HepG2 (cell line): ENCODE measurements around the gene SPCS2. TPM values are rescaled to one million over a fixed set of nuclear protein-coding genes. Genes with fewer than 3 reads are reported as not detected.
A peak's percentile ranks its signal among the peaks of the same experiment; 100 is the strongest.

Source experiments
- DDIT3 ChIP-seq: sonication (generic); formaldehyde crosslinking; IDR thresholded peaks from 2 replicates; pipeline ENCODE4 v1.4.0; 2020; ENCODE audit warnings: mild to moderate bottlenecking, missing genetic modification reagents
- GABPB1 ChIP-seq: IDR thresholded peaks from 2 replicates; pipeline ENCODE4 v1.6.1; 2016; ENCODE audit warnings: mild to moderate bottlenecking, missing genetic modification reagents, moderate library complexity, missing compliant biosample characterization
- HNF1A ChIP-seq, 2 experiments: sonication (generic) in 1 of 2; formaldehyde crosslinking in 1 of 2; IDR thresholded peaks; 2 replicates each; pipeline versions ENCODE4 v1.4.0 to v1.6.1; 2016 to 2020; ENCODE audit warnings: borderline replicate concordance in 1 of 2, low read depth in 1 of 2, mild to moderate bottlenecking in 1 of 2, missing genetic modification reagents in 1 of 2
- HNF1B ChIP-seq: sonication (generic); formaldehyde crosslinking; IDR thresholded peaks from 2 replicates; pipeline ENCODE4 v1.5.1; 2020; ENCODE audit warnings: mild to moderate bottlenecking, moderate library complexity, missing genetic modification reagents
- RBM22 ChIP-seq: fragments of 200-400 bp; formaldehyde crosslinking; optimal IDR thresholded peaks from 2 replicates; pipeline ENCODE3; 2017; ENCODE audit warnings: mild to moderate bottlenecking, low read length, moderate library complexity
- RNF2 ChIP-seq: fragments of 450-650 bp; conservative IDR thresholded peaks from 2 replicates; pipeline ENCODE4 v1.6.1; 2016; ENCODE audit warnings: low read depth
- TFDP1 ChIP-seq: IDR thresholded peaks from 2 replicates; pipeline ENCODE4 v1.6.1; 2016; ENCODE audit warnings: missing compliant biosample characterization, missing genetic modification reagents, borderline replicate concordance
- ZBTB25 ChIP-seq: IDR thresholded peaks from 2 replicates; pipeline ENCODE4 v1.6.1; 2018; ENCODE audit warnings: missing genetic modification reagents
- ZBTB37 ChIP-seq: sonication (generic); formaldehyde crosslinking; IDR thresholded peaks from 2 replicates; pipeline ENCODE4 v1.4.0; 2020; ENCODE audit warnings: mild to moderate bottlenecking, missing genetic modification reagents
- ZNF7 ChIP-seq: IDR thresholded peaks from 2 replicates; pipeline ENCODE4 v1.6.1; 2016; ENCODE audit warnings: missing biosample characterization, missing genetic modification reagents
- ZNF713 ChIP-seq: sonication (generic); formaldehyde crosslinking; IDR thresholded peaks from 2 replicates; pipeline ENCODE4 v1.4.0; 2020; ENCODE audit warnings: mild to moderate bottlenecking, missing genetic modification reagents
- ZNF775 ChIP-seq: sonication (generic); formaldehyde crosslinking; IDR thresholded peaks from 2 replicates; pipeline ENCODE4 v1.4.0; 2020; ENCODE audit warnings: missing genetic modification reagents, mild to moderate bottlenecking, moderate library complexity, borderline replicate concordance
- polyA plus RNA-seq, 8 experiments: library from polyadenylated mRNA; depleted of rRNA in 3 of 8; stranded (reverse) in 7 of 8; unstranded in 1 of 8; fragments of >200 nt; fragmentation: Illumina TruSeq in 4 of 8; extraction: Trizol in 4 of 8; gene quantifications; 2 replicates each; pipeline versions ENCODE4 v1.2.1 to v1.2.3, GENCODE V29; 2011 to 2016; ENCODE audit warnings: low read depth in 4 of 8, missing spikeins in 1 of 8, mixed read lengths in 1 of 8; ENCODE audit not compliant: insufficient read depth in 1 of 8
- total RNA-seq, 5 experiments: library from RNA; depleted of rRNA; stranded (reverse); fragments of >200 nt; fragmentation: Illumina TruSeq; extraction: Trizol; gene quantifications; 2 replicates each; pipeline ENCODE4 v1.2.3, GENCODE V29; 2016; ENCODE audit warnings: low read depth in 1 of 5

Gene SPCS2
- total and polyA plus RNA-seq, 2 of the 13 experiments (the other 11 are each of a cell fraction or from before 2014, with no cell fraction given), result 87.3 to 142 TPM

GRCh38 chr11:74948898-74949752 lies at the start of gene SPCS2, which contains the start of gene XRRA1 (continued):
- TF ChIP-seq HNF1B (CRISPR knock-in tag) (peak; percentile 96), ZNF7 (0 out of 2 replicates have a peak, but pooled peaks have one; percentile 5), TFDP1 (peak; percentile 93), ZBTB25 (peak; percentile 39; the same call in 1 of the 2 replicates), ZBTB37 (CRISPR knock-in tag) (no peak), RNF2 (peak; percentile 91), RBM22 (no peak), ZNF713 (CRISPR knock-in tag) (peak; percentile 95), GABPB1 (CRISPR knock-in tag) (peak; percentile 89), HNF1A (IDR thresholded peaks at IDR 0.05; ENCODE audit: low read depth) (no peak), HNF1A (CRISPR knock-in tag; IDR thresholded peaks at IDR 0.05; ENCODE audit: borderline replicate concordance) (peak; percentile 74; the same call in 1 of the 2 replicates), DDIT3 (no peak), ZNF775 (CRISPR knock-in tag) (no peak)
